Hepatocyte (in vitro differentiated cells): ENCODE measurements around the gene REV1. TPM values are rescaled to one million over a fixed set of nuclear protein-coding genes. Genes with fewer than 3 reads are reported as not detected.

ENCODE experiments used
- DNase-seq: peaks from one replicate; pipeline ENCODE4 v3.0.0-alpha.2; 2016; ENCODE audit warnings: low spot score
- H2AFZ ChIP-seq: fragments of 200-600 bp; sonication (generic); 2 replicates; pipeline ENCODE4 v1.6.0; 2016; ENCODE audit warnings: antibody characterized with exemption, mild to moderate bottlenecking
- H3K27ac ChIP-seq: fragments of 200-600 bp; sonication (generic); 2 replicates; pipeline ENCODE4 v1.5.1; 2016; ENCODE audit warnings: mild to moderate bottlenecking
- H3K27me3 ChIP-seq: fragments of 200-600 bp; sonication (generic); 2 replicates; pipeline ENCODE4 v1.6.1; 2016
- H3K36me3 ChIP-seq: fragments of 200-600 bp; sonication (generic); replicated peaks from 2 replicates; pipeline ENCODE4 v1.5.1; 2016; ENCODE audit warnings: low read depth; ENCODE audit not compliant: insufficient read depth
- H3K4me1 ChIP-seq: fragments of 200-600 bp; sonication (generic); 2 replicates; pipeline ENCODE4 v1.5.1; 2016; ENCODE audit warnings: mild to moderate bottlenecking, moderate library complexity; ENCODE audit not compliant: insufficient read depth
- H3K4me2 ChIP-seq: fragments of 200-600 bp; sonication (generic); 2 replicates; pipeline ENCODE4 v1.6.0; 2016
- H3K4me3 ChIP-seq: fragments of 200-600 bp; sonication (generic); 2 replicates; pipeline ENCODE4 v1.5.1; 2016; ENCODE audit warnings: mild to moderate bottlenecking
- H3K79me2 ChIP-seq: fragments of 200-600 bp; sonication (generic); 2 replicates; pipeline ENCODE4 v1.6.0; 2017; ENCODE audit warnings: mild to moderate bottlenecking
- H3K9me2 ChIP-seq: fragments of 200-600 bp; sonication (generic); replicated peaks from 2 replicates; pipeline ENCODE4 v1.6.0; 2017; ENCODE audit warnings: mild to moderate bottlenecking; ENCODE audit not compliant: insufficient read depth
- H3K9me3 ChIP-seq: fragments of 200-600 bp; sonication (generic); 2 replicates; pipeline ENCODE4 v1.5.1; 2016; ENCODE audit warnings: low read depth, mild to moderate bottlenecking
- H4K20me1 ChIP-seq: fragments of 200-600 bp; sonication (generic); 2 replicates; pipeline ENCODE4 v1.6.0; 2016; ENCODE audit warnings: mild to moderate bottlenecking; ENCODE audit not compliant: insufficient read depth, poor library complexity, severe bottlenecking
- EZH2 ChIP-seq: fragments of 200-600 bp; sonication (generic); IDR thresholded peaks from 2 replicates; pipeline ENCODE4 v1.6.1; 2016; ENCODE audit warnings: antibody characterized with exemption, mild to moderate bottlenecking, borderline replicate concordance
- EZH2phosphoT487 ChIP-seq: fragments of 200-600 bp; sonication (generic); IDR thresholded peaks from one replicate; pipeline ENCODE4 v1.6.1; 2018; ENCODE audit warnings: antibody characterized with exemption, mild to moderate bottlenecking, low read depth, moderate library complexity; ENCODE audit not compliant: unreplicated experiment, severe bottlenecking
- WGBS: methylation state at CpG from one replicate; pipeline ENCODE4 v1.1.6; 2016; ENCODE audit warnings: low lambda C conversion rate; ENCODE audit errors: missing lambda C conversion rate; 5-methylcytosine and 5-hydroxymethylcytosine counted together
- polyA plus RNA-seq: library from polyadenylated mRNA; unstranded; fragments of >200 nt; fragmentation: Nextera tagmentation; extraction: Ambion mirVana; gene quantifications from 2 replicates; pipeline ENCODE4 v1.2.1, GENCODE V29; 2016
- total RNA-seq: library from RNA; depleted of rRNA; stranded (reverse); fragments of >200 nt; gene quantifications from 2 replicates; pipeline ENCODE4 v1.2.3, GENCODE V29; 2014
- TF ChIP-seq, protein P1 (sequence below): fragments of 200-600 bp; sonication (generic); IDR thresholded peaks from 2 replicates; pipeline ENCODE4 v1.5.1; 2016; ENCODE audit warnings: antibody characterized with exemption, mild to moderate bottlenecking; ENCODE audit not compliant: poor library complexity

Gene REV1
- total and polyA plus RNA-seq, 2 experiments from 2014 or later, result 25.9 to 31.2 TPM

DNA sequence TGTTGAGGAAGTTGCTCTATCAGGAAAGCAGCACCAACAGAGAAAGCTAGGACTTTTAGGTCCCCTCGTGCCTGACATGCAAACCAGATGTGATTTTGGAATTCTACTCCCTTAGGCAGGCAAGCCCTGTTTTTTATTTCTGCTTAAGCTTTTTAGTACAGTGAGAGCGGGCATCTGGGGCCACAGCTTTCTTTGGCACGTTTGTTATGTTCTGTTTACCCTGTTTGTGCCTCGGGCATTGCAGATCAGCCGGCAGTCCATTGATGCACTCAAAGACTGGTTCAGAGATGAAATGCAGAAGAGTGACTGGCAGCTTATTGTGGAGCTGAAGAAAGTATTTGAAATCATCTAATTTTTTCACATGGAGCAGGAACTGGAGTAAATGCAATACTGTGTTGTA is 90.8 kb downstream of the REV1 start:
- TF ChIP-seq, protein P1, sequence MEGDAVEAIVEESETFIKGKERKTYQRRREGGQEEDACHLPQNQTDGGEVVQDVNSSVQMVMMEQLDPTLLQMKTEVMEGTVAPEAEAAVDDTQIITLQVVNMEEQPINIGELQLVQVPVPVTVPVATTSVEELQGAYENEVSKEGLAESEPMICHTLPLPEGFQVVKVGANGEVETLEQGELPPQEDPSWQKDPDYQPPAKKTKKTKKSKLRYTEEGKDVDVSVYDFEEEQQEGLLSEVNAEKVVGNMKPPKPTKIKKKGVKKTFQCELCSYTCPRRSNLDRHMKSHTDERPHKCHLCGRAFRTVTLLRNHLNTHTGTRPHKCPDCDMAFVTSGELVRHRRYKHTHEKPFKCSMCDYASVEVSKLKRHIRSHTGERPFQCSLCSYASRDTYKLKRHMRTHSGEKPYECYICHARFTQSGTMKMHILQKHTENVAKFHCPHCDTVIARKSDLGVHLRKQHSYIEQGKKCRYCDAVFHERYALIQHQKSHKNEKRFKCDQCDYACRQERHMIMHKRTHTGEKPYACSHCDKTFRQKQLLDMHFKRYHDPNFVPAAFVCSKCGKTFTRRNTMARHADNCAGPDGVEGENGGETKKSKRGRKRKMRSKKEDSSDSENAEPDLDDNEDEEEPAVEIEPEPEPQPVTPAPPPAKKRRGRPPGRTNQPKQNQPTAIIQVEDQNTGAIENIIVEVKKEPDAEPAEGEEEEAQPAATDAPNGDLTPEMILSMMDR, result no peak
- TF ChIP-seq EZH2phosphoT487, result no peak
- no peaks in the 10 kb centered on the region for H3K36me3 ChIP-seq
- H4K20me1 ChIP-seq, result no peaks in the 10 kb centered on the region
- 91% methylated on average over 5 of the region's 5 CpGs for WGBS
- H3K4me1 ChIP-seq, result no peaks in the 10 kb centered on the region
- H3K27ac ChIP-seq, result no peak overlapping the region
- no peaks in the 10 kb centered on the region for H3K9me3 ChIP-seq
- DNase-seq, result no peak
- no peak overlapping the region for H3K4me2 ChIP-seq
- no peaks in the 10 kb centered on the region for H3K9me2 ChIP-seq
- no peaks in the 10 kb centered on the region for H3K79me2 ChIP-seq
- H3K27me3 ChIP-seq, result no peaks in the 10 kb centered on the region
- no peak overlapping the region for H2AFZ ChIP-seq
- no peak overlapping the region for H3K4me3 ChIP-seq

DNA sequence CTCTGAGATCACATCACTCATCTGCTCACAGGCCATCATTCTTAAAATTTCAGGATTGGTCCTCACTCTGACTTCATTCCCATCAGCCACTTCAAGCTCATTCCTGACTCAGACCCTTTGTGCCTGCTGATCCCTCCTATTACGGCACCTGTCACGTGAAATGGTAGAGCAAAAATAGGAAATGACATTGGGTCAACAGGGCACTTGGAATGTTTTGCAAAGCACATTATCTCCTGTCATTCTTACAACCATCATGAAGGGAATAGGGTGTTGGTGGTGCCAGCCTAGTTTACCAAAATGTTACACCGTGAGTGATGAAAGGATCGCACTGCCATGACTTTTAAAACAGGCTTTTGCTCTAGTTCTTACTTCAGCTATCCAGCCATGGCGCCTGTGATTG is 91.5 kb downstream of the REV1 start:
- no peaks in the 10 kb centered on the region for H3K9me3 ChIP-seq
- no peaks in the 10 kb centered on the region for H3K79me2 ChIP-seq
- no peaks in the 10 kb centered on the region for H3K9me2 ChIP-seq
- H3K27me3 ChIP-seq, result no peaks in the 10 kb centered on the region
- no peaks in the 10 kb centered on the region for H3K36me3 ChIP-seq
- DNase-seq, result no peak
- H4K20me1 ChIP-seq, result no peaks in the 10 kb centered on the region
- TF ChIP-seq EZH2phosphoT487 (no peak), EZH2 (no peak)
- TF ChIP-seq, protein P1, result no peak
- 92% methylated on average over 5 of the region's 5 CpGs for WGBS
- H3K4me2 ChIP-seq, result no peak overlapping the region
- no peak overlapping the region for H2AFZ ChIP-seq
- H3K27ac ChIP-seq, result no peak overlapping the region
- no peak overlapping the region for H3K4me3 ChIP-seq
- H3K4me1 ChIP-seq, result no peaks in the 10 kb centered on the region

DNA sequence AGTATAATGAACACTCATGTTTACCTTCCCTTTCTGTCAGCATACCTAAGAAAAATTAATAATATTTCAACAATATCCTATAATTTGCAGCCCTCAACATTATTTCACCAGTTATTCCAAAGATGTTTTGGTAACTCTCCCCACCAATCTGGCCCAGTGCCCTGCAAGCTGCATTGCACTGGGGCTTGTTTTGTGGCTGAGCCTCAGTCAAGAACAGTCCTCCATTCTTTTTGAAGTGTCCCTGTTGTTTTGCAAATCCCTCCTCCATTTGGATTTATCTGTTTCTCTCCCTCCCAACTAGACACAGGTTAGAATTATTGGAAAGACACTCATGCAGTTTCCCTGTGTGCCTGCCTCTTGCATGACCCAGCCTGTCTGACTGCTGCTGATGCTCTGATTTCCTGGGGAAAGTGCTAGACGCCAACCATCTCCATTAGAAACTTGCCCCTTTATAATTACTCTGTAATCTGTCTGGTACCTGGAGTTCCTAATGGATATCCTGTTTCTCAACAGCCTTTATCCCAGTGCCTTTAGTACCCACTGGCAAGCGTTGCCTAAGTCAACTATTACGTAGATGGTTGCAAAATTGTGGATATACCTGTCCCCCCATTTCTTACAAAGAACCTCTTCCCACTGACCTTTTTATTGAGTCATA is 92.4 kb downstream of the REV1 start:
- TF ChIP-seq, protein P1, result no peak
- Histone ChIP-seq H3K9me3 (no peaks in the 10 kb centered on the region), H3K36me3 (no peaks in the 10 kb centered on the region), H3K4me3 (no peak overlapping the region), H3K4me1 (no peaks in the 10 kb centered on the region), H3K27ac (no peak overlapping the region), H2AFZ (no peak overlapping the region), H4K20me1 (no peaks in the 10 kb centered on the region), H3K4me2 (no peak overlapping the region), H3K27me3 (no peaks in the 10 kb centered on the region), H3K79me2 (no peaks in the 10 kb centered on the region), H3K9me2 (no peaks in the 10 kb centered on the region)
- 88% methylated on average over 3 of the region's 3 CpGs for WGBS
- no peak for DNase-seq
